22Rv1 (cell line): ENCODE data around the gene ZNF385C.

Experiments
- H3K27ac ChIP-seq: fragments of 450-650 bp; 2 replicates; pipeline ENCODE4 v1.5.1; 2017
- ZFX ChIP-seq: fragments of 450-650 bp; IDR thresholded peaks from 2 replicates; pipeline ENCODE4 v1.6.1; 2017; ENCODE audit warnings: antibody characterized with exemption, borderline replicate concordance
- TF ChIP-seq, protein P1 (sequence below): fragments of 450-650 bp; IDR thresholded peaks from 2 replicates; pipeline ENCODE4 v1.5.1; 2017; ENCODE audit warnings: mild to moderate bottlenecking

The ZNF385C gene

DNA sequence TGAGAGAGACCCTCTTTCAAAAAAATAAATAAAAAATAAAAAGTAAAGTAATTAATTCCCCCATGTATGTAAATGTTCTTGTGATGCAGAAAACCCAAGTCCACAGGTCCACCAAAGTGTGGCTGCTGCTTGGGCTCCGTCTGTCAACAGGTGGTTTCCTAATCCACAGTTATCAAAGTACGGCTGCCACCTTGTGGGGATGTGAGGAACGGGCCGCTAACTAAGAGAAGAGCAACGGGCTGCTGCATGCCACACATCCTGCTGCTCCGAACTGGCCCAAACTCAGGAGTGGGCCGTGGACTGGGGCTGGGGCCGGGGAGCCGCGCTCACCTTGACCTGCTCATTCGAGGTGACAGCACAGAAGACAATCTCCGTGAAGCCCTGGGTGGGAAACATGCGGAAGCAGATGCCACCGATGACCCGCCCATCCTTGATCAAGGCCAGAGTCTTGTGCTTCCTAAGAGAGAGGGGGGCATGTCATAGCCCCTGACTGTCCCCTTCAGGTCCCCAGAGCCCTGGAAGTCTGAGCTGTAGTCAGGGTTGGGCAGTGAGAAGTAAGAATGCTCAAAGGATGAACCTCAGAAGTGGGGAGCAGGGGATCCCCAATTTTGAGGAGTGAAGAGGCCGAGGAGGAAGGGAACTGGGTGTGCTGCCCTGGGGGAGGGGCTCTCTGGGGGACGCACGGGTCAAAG is 18.6 kb upstream of the ZNF385C start:
- no peak overlapping the region; the same call in 1 of the 2 replicates for H3K27ac ChIP-seq
- no peak for TF ChIP-seq ZFX
- TF ChIP-seq, protein P1, sequence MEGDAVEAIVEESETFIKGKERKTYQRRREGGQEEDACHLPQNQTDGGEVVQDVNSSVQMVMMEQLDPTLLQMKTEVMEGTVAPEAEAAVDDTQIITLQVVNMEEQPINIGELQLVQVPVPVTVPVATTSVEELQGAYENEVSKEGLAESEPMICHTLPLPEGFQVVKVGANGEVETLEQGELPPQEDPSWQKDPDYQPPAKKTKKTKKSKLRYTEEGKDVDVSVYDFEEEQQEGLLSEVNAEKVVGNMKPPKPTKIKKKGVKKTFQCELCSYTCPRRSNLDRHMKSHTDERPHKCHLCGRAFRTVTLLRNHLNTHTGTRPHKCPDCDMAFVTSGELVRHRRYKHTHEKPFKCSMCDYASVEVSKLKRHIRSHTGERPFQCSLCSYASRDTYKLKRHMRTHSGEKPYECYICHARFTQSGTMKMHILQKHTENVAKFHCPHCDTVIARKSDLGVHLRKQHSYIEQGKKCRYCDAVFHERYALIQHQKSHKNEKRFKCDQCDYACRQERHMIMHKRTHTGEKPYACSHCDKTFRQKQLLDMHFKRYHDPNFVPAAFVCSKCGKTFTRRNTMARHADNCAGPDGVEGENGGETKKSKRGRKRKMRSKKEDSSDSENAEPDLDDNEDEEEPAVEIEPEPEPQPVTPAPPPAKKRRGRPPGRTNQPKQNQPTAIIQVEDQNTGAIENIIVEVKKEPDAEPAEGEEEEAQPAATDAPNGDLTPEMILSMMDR: peak; percentile 84

DNA sequence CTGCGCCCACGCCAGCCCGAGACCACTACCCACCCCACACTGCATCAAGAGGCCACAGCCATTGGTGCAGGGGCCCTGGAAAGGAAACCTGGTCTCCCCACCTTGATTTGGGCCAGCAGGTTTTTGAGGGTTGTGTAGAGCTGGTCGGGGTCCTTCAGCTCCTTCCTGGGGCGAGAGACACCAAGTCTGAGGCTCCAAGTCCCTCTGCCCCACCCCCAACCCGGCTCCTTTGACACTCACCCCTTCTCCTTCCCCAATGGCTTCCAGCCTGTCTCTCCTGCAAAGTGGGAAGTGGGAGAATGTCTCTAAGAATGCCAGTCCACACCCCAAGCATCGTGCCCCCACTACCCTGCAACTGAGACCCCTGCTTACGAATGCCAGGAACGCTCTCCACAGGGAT is 15.8 kb upstream of the ZNF385C start:
- TF ChIP-seq, protein P1: no peak
- no peak for TF ChIP-seq ZFX
- no peak overlapping the region for H3K27ac ChIP-seq

DNA sequence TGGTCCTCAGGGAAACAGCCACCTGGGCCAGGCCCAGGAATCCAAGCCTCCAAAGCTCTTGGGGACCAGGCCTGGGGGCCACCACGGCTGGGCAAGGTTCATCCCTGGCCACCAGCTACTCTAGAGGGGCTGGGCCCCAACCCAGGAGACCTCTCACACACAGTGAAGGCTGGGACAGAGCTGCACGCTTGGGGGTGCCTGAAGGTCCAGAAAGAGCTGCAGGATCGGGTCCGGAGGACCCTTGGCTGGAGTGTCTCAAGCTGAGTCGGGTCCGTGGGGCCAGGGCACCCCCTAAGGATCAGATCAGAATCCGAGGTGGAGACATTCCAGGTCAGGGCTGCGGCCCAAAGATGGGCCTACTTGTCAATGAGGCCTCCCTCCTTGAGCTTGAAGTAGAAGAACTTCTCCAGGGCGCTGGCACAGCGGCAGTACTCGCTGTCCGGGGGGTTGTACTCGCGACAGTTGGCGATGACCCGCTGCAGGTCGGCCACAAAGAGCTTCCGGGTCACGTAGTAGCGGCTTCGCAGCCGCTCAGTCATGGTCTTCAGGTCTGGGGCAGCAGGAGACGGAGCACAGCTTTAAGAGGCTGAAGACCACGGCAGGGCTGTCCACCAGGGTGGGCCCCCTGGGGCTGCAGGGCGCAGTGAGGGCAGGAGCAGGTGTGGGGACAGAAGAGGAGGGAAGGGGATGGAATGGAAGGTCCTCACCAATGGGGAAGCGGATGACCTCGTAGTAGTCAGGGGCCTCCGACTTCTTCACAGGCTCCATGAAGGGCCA is 15.2 kb upstream of the ZNF385C start:
- peak overlapping the region; percentile 73 for H3K27ac ChIP-seq
- no peak for TF ChIP-seq ZFX
- TF ChIP-seq, protein P1: no peak

DNA sequence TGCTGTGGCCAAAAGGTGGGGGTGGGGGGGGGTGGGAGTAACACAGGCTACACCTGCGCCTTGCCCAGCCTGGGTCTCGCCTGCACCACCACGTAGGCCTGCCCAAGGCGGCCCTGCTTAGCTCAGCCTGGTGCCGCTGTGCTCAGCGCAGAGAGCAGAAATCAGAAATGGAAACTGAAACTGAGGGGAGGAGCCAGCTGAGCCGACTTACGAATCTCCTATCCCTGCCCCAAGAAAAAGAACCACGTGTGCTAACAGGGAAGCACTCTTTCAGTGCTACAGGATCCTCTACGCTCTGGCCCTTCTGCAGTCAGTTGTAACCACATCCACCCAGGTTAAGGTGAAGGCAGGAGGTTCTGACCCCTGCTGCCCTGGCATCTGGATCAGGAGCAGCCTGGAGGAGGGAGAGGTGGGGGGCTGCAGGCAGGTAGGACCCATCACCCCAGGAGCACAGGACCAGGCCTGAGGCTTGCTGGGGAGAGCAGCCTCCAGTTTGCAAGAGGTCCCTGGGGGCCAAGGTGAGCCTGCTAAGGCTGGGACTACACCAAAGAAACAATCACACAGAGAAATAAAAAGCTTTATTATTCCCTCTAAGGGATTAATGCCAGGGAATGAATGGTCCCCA is 14.4 kb upstream of the ZNF385C start, which contains the start of gene DHX58:
TSS of gene DHX58 (minus strand) at position 163 of the 625 bp plus-strand sequence. CDS start 822 bp downstream, outside the sequence.
- peak within 1 kb of the TSS; percentile 73 for H3K27ac ChIP-seq
- TF ChIP-seq, protein P1: no peak
- no peak for TF ChIP-seq ZFX

DNA sequence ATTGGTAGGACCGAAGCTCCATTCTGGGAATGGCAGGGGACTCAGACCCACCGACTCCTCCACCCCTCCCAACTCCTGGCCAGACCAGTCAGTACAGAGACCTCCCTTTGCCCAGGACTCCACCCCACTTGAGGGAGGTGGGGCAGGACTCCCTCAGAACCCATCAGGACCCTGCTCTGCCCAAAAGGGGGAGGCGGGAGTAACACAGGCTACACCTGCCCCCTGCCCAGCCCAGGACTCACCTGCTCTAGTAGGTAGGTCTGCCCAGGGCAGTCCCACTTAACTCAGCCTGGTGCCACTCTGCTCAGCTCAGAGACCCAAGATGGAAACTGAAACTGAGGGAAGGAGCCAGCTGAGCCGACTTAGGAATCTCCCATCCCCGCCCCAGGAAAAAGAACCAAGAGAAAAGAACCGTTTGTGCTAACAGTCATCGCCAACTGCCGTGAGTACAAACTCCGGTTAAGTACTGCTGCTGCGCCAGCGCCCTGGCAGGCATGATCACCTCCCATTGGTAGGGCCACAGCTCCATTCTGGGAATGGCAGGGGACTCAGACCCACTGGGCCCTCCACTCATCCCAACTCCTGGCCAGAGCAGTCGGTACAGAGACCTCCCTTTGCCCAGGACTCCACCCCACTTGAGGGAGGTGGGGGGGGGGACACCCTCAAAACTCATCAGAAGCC is 13.7 kb upstream of the ZNF385C start:
- TF ChIP-seq ZFX: no peak
- TF ChIP-seq, protein P1: no peak
- H3K27ac ChIP-seq: peak overlapping the region; percentile 73

DNA sequence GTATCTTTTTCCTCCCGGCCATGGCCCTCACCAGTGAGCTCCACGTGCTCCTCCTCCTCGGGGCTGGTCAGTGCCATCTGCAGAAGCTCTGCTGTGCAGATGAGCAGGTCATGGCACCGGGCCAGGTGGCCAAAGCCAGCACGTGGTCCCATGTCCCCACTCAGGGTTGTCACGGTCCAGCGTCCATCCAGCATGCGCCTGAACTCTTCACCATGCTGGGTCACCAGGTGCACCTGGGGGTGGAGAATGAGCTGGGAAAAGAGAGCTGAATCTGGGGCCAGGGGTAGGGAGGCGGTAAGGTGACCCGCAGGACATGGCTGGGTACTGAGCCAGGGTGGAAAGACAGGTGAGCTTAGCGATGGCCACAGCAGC is 13.0 kb upstream of the ZNF385C start:
- TF ChIP-seq ZFX: no peak
- TF ChIP-seq, protein P1: no peak
- H3K27ac ChIP-seq: no peak overlapping the region
